Upper lobe of left lung (tissue), 4 donors: ENCODE measurements around the gene FAM219B.

ENCODE experiments used
- EP300 ChIP-seq, 4 donors: sonication (generic); formaldehyde crosslinking; IDR thresholded peaks; one replicate each; pipeline ENCODE4 v1.5.1; 2017; ENCODE audit warnings: antibody characterized with exemption in 4 of 4, control low read depth in 2 of 4
- POLR2A ChIP-seq, 4 donors: fragments of 450-650 bp; IDR thresholded peaks; one replicate each; pipeline ENCODE4 v1.5.1; 2016 to 2017; ENCODE audit warnings: antibody characterized with exemption in 4 of 4, mild to moderate bottlenecking in 2 of 4
- TF ChIP-seq, protein P1 (sequence below), 6 experiments: fragments of 450-650 bp in 4 of 6; fragments of 200-600 bp in 2 of 6; sonication (generic) in 2 of 6; IDR thresholded peaks; one replicate each; pipeline ENCODE4 v1.5.1; 2016 to 2019; ENCODE audit warnings: antibody characterized with exemption in 6 of 6

DNA sequence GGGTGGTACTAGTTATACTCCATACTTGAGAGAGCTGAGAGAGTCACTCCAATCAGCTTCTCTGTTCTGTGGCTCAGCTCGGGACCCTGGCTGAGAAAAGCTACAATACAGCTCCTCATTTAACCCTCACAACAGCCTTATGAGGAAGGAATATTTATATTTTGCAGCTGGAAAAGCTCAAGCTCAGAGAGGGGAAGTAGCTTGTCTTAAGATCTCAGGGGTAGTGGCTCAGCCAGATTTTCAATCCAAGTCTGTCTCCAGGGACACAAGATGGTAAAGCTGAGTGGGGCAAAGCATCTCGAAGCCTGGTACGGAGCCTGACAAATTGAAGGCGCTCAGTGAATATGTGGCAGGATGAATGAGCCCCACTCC is 48.3 kb downstream of the FAM219B start:
- TF ChIP-seq POLR2A (IDR thresholded peaks at IDR 0.05) = no peak
- TF ChIP-seq, protein P1, sequence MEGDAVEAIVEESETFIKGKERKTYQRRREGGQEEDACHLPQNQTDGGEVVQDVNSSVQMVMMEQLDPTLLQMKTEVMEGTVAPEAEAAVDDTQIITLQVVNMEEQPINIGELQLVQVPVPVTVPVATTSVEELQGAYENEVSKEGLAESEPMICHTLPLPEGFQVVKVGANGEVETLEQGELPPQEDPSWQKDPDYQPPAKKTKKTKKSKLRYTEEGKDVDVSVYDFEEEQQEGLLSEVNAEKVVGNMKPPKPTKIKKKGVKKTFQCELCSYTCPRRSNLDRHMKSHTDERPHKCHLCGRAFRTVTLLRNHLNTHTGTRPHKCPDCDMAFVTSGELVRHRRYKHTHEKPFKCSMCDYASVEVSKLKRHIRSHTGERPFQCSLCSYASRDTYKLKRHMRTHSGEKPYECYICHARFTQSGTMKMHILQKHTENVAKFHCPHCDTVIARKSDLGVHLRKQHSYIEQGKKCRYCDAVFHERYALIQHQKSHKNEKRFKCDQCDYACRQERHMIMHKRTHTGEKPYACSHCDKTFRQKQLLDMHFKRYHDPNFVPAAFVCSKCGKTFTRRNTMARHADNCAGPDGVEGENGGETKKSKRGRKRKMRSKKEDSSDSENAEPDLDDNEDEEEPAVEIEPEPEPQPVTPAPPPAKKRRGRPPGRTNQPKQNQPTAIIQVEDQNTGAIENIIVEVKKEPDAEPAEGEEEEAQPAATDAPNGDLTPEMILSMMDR (IDR thresholded peaks at IDR 0.05) = no peak
- no peak for TF ChIP-seq EP300 (IDR thresholded peaks at IDR 0.05)
